Thyroid gland (tissue), 4 donors: ENCODE measurements around the gene SP4.

Source experiments
- POLR2A ChIP-seq, 2 donors: fragments of 450-650 bp; IDR thresholded peaks; one replicate each; pipeline ENCODE4 v1.6.1; 2017; ENCODE audit warnings: antibody characterized with exemption in 2 of 2, mild to moderate bottlenecking in 2 of 2, moderate library complexity in 1 of 2
- TF ChIP-seq, protein P1 (sequence below), 6 experiments: fragments of 200-600 bp in 3 of 6; fragments of 450-650 bp in 3 of 6; sonication (generic) in 3 of 6; IDR thresholded peaks; one replicate each; pipeline ENCODE4 v1.5.1; 2016 to 2019; ENCODE audit warnings: antibody characterized with exemption in 6 of 6, mild to moderate bottlenecking in 2 of 6, inconsistent platforms in 1 of 6, moderate library complexity in 1 of 6

DNA sequence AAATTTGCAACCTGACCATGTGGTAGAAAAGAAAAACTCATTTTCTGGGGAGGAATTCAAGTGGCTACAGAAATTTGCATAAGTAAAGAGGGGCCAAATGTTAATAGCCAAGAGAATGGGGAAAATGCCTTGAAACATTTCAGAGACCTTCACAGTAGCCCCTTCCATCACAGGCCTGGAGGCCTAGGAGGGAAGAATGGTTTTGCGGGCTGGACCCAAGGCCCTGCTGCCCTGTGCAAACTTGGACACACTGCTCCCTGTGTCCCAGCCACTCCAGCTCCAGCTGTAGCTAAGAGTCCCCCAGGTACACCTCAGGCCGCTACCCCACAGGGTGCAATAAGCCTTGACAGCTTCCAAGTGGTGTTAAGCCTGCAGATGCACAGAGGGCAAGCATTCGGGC is 98.6 kb downstream of the SP4 start:
- TF ChIP-seq, protein P1, sequence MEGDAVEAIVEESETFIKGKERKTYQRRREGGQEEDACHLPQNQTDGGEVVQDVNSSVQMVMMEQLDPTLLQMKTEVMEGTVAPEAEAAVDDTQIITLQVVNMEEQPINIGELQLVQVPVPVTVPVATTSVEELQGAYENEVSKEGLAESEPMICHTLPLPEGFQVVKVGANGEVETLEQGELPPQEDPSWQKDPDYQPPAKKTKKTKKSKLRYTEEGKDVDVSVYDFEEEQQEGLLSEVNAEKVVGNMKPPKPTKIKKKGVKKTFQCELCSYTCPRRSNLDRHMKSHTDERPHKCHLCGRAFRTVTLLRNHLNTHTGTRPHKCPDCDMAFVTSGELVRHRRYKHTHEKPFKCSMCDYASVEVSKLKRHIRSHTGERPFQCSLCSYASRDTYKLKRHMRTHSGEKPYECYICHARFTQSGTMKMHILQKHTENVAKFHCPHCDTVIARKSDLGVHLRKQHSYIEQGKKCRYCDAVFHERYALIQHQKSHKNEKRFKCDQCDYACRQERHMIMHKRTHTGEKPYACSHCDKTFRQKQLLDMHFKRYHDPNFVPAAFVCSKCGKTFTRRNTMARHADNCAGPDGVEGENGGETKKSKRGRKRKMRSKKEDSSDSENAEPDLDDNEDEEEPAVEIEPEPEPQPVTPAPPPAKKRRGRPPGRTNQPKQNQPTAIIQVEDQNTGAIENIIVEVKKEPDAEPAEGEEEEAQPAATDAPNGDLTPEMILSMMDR (IDR thresholded peaks at IDR 0.05), result no peak
- no peak for TF ChIP-seq POLR2A (IDR thresholded peaks at IDR 0.05)
